Ovary (tissue), 9 donors: ENCODE results near the gene RASA4B. TPM values are rescaled to one million over a fixed set of nuclear protein-coding genes. Genes with fewer than 3 reads are reported as not detected.

Experiments used
- DNase-seq, 5 donors: peaks; one replicate each; pipeline ENCODE4 v3.0.0-alpha.2; 2019 to 2020
- H3K27ac ChIP-seq, 2 donors: fragments of 200-600 bp; one replicate each; pipeline versions ENCODE4 v1.5.1 to v1.8.0; 2019 to 2022
- H3K27me3 ChIP-seq: fragments of 200-600 bp; one replicate; pipeline ENCODE4 v1.8.0; 2022
- H3K36me3 ChIP-seq: fragments of 200-600 bp; sonication (generic); one replicate; pipeline ENCODE4 v1.5.1; 2019
- H3K4me1 ChIP-seq: one replicate; pipeline ENCODE4 v1.8.1; 2013; ENCODE audit warnings: mild to moderate bottlenecking, moderate library complexity; ENCODE audit not compliant: insufficient read depth
- H3K4me3 ChIP-seq: fragments of 200-600 bp; sonication (generic); one replicate; pipeline ENCODE4 v1.5.1; 2017
- H3K9me3 ChIP-seq, 2 donors: fragments of 200-600 bp in 1 of 2; sonication (generic) in 1 of 2; one replicate each; pipeline versions ENCODE4 v1.5.1 to v1.8.1; 2013 to 2019; ENCODE audit warnings: mild to moderate bottlenecking in 1 of 2, moderate library complexity in 1 of 2
- CTCF ChIP-seq, 3 donors: fragments of 450-650 bp in 2 of 3; fragments of 200-600 bp in 1 of 3; IDR thresholded peaks; one replicate each; pipeline versions ENCODE4 v1.5.1 to v1.8.0; 2016 to 2022; ENCODE audit warnings: antibody characterized with exemption in 3 of 3, mild to moderate bottlenecking in 1 of 3
- EP300 ChIP-seq: sonication (generic); formaldehyde crosslinking; IDR thresholded peaks from one replicate; pipeline ENCODE4 v1.6.1; 2017; ENCODE audit warnings: antibody characterized with exemption
- POLR2A ChIP-seq: fragments of 450-650 bp; IDR thresholded peaks from one replicate; pipeline ENCODE4 v1.6.1; 2017; ENCODE audit warnings: antibody characterized with exemption, mild to moderate bottlenecking, moderate library complexity
- WGBS, 3 donors: extraction: QIAGEN DNeasy Blood & Tissue Kit in 1 of 3; methylation state at CpG; one replicate each; pipeline versions ENCODE4 v1.1.5 to v1.1.7; 2013 to 2017; 5-methylcytosine and 5-hydroxymethylcytosine counted together
- intact Hi-C, 4 donors: fragments of 100-400 bp; cut with DNase I; formaldehyde crosslinking; loops; one replicate each; pipeline versions ENCODE4 v1.11.0 to v1.15.1; 2022 to 2023
- polyA plus RNA-seq, 2 donors: library from polyadenylated mRNA; stranded (reverse); fragments of 200-250 nt in 1 of 2; fragments of 350-450 nt in 1 of 2; fragmentation: Illumina TruSeq in 1 of 2; extraction: RNeasy Lipid Tissue Mini Kit (QIAGEN cat#74804) in 1 of 2; gene quantifications; one replicate each; pipeline ENCODE4 v1.2.3, GENCODE V29; 2013 to 2014
- total RNA-seq, 7 donors: library from RNA; depleted of rRNA in 2 of 7; stranded (reverse); fragments of >200 nt in 2 of 7; fragmentation: NEBNext Ultra II Directional in 3 of 7; extraction: Animal tissue kit (Norgen Biotek cat#: 25700) in 3 of 7; gene quantifications; one replicate each; pipeline versions ENCODE4 v1.1.0 to v1.2.4, GENCODE V29; 2016 to 2023
- donor health status: DM: no; HTN: no; CAD: no; lungs with moderate emphysema.
- donor health status: DM: no; HTN: no; CAD: no.
- donor health status: Bipolar disorder and iron deficiency.
- donor health status: DM: yes; HTN: yes; CAD: no.
- donor health status: DM: no; HTN: no; CAD: no.
- donor health status: DM: yes; HTN: yes; CAD: no.

RASA4B gene
- total and polyA plus RNA-seq, 9 donors: 2.1 to 36.2 (median 12.6) TPM

GRCh38 chr7:102444961-102445673 lies 72.5 kb downstream of the RASA4B start:
- Histone ChIP-seq H3K36me3 (no peaks in the 10 kb centered on the region), H3K27ac (peak overlapping the region in 1 of 2 donors; percentile 11), H3K4me3 (no peak overlapping the region), H3K4me1 (no peaks in the 10 kb centered on the region), H3K27me3 (no peaks in the 10 kb centered on the region), H3K9me3 (no peaks in the 10 kb centered on the region)
- no peak for TF ChIP-seq POLR2A
- no peak for TF ChIP-seq EP300
- TF ChIP-seq CTCF (IDR thresholded peaks at IDR 0.05): no peak
- DNase-seq: no peak
- 89 to 91% (median 89%) methylated on average over 17 of the region's 17 CpGs for WGBS, 3 donors
- intact Hi-C loops: no loop called here

DNA sequence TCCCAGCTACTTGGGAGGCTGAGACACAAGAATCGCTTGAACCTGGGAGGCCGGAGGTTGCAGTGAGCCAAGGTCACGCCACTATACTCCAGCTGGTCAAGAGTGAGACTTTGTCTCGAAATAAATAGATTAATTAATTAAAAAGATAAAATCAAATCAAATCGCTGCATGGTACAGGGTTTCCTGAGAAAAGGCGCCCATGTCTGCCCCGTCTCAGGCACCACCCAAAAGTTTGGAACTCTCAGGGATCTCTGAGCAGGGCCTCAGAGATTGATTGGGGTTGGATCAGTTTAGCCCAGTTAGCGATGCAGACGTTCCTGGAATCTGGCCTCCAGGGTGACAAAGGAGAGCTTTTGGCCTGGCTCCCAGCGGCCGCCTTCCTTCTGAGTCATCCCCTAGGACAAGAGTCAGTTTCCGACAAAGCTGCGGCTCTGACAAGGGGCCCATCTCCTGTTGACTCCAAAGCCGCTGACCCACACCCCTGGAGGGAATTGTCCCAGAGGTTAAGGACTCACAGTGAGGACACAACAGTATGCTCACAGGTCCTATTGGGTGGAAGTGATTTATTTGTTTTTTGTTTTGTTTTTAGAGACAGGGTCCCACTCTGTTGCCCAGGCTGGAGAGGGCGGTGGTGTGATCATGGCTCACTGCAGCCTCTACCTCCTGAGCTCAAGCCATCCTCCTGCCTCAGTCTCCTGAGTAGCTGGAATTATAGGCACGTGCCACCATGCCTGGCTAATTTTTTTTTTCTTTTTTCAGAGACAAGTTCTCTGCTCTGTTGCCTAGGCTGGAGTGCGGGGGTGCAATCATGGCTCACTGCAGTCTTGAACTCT lies 77.4 kb downstream of the RASA4B start:
- Histone ChIP-seq H3K4me3 (no peak overlapping the region), H3K9me3 (no peaks in the 10 kb centered on the region), H3K27ac (no peak overlapping the region), H3K27me3 (no peaks in the 10 kb centered on the region), H3K36me3 (no peaks in the 10 kb centered on the region), H3K4me1 (no peaks in the 10 kb centered on the region)
- TF ChIP-seq EP300 (no peak), CTCF (IDR thresholded peaks at IDR 0.05) (no peak), POLR2A (no peak)
- intact Hi-C loops: no loop called here
- WGBS, 3 donors: 75 to 86% (median 84%) methylated on average over 17 of the region's 17 CpGs
- DNase-seq: no peak

- H3K36me3 ChIP-seq: no peaks in the 10 kb centered on the region
- TF ChIP-seq EP300: no peak
- no peak for TF ChIP-seq CTCF (IDR thresholded peaks at IDR 0.05)
- TF ChIP-seq POLR2A: no peak
- H3K27ac ChIP-seq: no peak overlapping the region
- intact Hi-C loops: no loop called here
- WGBS, 3 donors: 92 to 94% (median 92%) methylated on average over 10 of the region's 10 CpGs
- H3K4me3 ChIP-seq: no peak overlapping the region
- H3K27me3 ChIP-seq: no peaks in the 10 kb centered on the region
- no peak for DNase-seq
- peaks cover 5% of the 10 kb centered on the region for H3K4me1 ChIP-seq
- H3K9me3 ChIP-seq: no peaks in the 10 kb centered on the region
These were observed 81.5 kb downstream of the RASA4B start for GRCh38 chr7:102436118-102436517.

DNA sequence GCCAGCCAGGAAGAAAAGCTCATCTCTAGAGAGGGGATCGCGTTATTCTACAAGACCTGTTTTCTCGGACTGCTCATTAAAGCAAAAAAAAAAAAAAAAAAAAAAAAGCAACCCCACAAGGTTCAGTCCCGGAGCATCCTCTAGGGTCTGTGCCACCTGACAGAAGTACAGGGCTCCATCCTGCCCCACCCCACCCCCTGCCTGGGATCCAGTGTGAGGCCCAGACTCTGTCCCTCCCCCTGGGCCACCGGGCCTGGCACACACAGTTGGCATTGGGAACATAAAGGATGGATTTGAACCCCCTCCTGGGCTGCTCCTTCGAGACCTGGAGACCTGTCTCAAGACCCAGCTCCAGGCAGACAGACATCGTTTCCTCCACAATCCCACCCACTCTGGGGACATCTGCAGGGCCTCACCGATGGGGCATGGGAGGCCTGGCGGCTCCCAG lies 83.5 kb downstream of the RASA4B start:
- Histone ChIP-seq H3K4me1 (peaks cover 5% of the 10 kb centered on the region), H3K9me3 (no peaks in the 10 kb centered on the region), H3K4me3 (peak overlapping the region; percentile 78), H3K36me3 (no peaks in the 10 kb centered on the region), H3K27ac (peak overlapping the region in 1 of 2 donors; percentile 8), H3K27me3 (no peaks in the 10 kb centered on the region)
- intact Hi-C loops: no loop called here
- WGBS, 3 donors: 28 to 35% (median 32%) methylated on average over 9 of the region's 9 CpGs
- TF ChIP-seq EP300 (no peak), POLR2A (no peak), CTCF (IDR thresholded peaks at IDR 0.05) (no peak)
- peak in 3 of 5 donors; percentile 33 to 51 (median 47) for DNase-seq
